ENCODE data around the gene MORN3. TPM values are rescaled to one million over a fixed set of nuclear protein-coding genes. Genes with fewer than 3 reads are reported as not detected.
"Not testable (repeated sequence)": the region's sequence is repeated elsewhere in the genome, so short reads cannot be mapped to it uniquely, and the experiment has no call there.

MORN3 gene
- total and polyA plus RNA-seq, 10 of the 15 experiments (the other 5 are each of a cell fraction or from before 2014, with no cell fraction given): 0.08 to 0.34 (median 0.17) TPM

GRCh38 chr12:121709478-121709961 lies 40.1 kb upstream of the MORN3 start (continued):
- TF ChIP-seq PAX5 (IDR thresholded peaks at IDR 0.05; ENCODE audit: borderline replicate concordance, low read depth, low read length): no peak
- no peak for TF ChIP-seq HCFC1 (IDR thresholded peaks at IDR 0.05; ENCODE audit: low read length)
- TF ChIP-seq TCF3 (IDR thresholded peaks at IDR 0.05; ENCODE audit: borderline replicate concordance, insufficient read depth, low read depth, low read length): no peak
- no peak for TF ChIP-seq RCOR1 (conservative IDR thresholded peaks at IDR 0.05; ENCODE audit: low read depth, low read length)
- no peak for TF ChIP-seq ZNF622 (IDR thresholded peaks at IDR 0.05)
- no peak for TF ChIP-seq JUNB (IDR thresholded peaks at IDR 0.05)
- no peak for TF ChIP-seq PBX3 (IDR thresholded peaks at IDR 0.05; ENCODE audit: insufficient replicate concordance, low read depth, low read length)
- no peak for TF ChIP-seq ZBTB4 (CRISPR knock-in tag; IDR thresholded peaks at IDR 0.05)

GRCh38 chr12:121709064-121709424 lies 39.6 kb upstream of the MORN3 start:
- BruUV-seq (replicated peaks); H3K9me3 ChIP-seq (replicated peaks; ENCODE audit: control insufficient read depth, insufficient read depth, low read length); FAIRE-seq; H3K36me3 ChIP-seq (ENCODE audit: control insufficient read depth in 2 of 2, insufficient read depth in 2 of 2, low read length in 1 of 2); H3K27ac ChIP-seq (ENCODE audit: control insufficient read depth, insufficient read depth); H2AFZ ChIP-seq (ENCODE audit: control insufficient read depth, low read depth, low read length); H3K4me2 ChIP-seq (ENCODE audit: control insufficient read depth, insufficient read depth); H3K9ac ChIP-seq (ENCODE audit: control insufficient read depth, insufficient read depth, low read length); SMC1A ChIA-PET (ENCODE audit: uncharacterized antibody, unreplicated experiment); RAD21 ChIA-PET (ENCODE audit: unreplicated experiment); H4K20me1 ChIP-seq (ENCODE audit: control insufficient read depth, insufficient read depth); intact Hi-C loops (cut with micrococcal nuclease; ENCODE audit: unreplicated experiment); in situ Hi-C loops (cut with MboI); CTCF ChIA-PET; DNase-seq (ENCODE audit: low read depth, low spot score); POLR2A ChIA-PET; ATAC-seq; H3K4me3 ChIP-seq; H3K27me3 ChIP-seq (replicated peaks in 1 of 2; ENCODE audit: control insufficient read depth in 2 of 2, insufficient read depth in 2 of 2, low read length in 1 of 2): not testable (repeated sequence)
- Histone ChIP-seq H3K4me1 (ENCODE audit: control insufficient read depth, insufficient read depth, low read length) (peaks cover 17% of the 10 kb centered on the region; the same call in 1 of the 2 replicates), H3K79me2 (ENCODE audit: control insufficient read depth, insufficient read depth, low read length) (peaks cover 14% of the 10 kb centered on the region)
- WGBS (ENCODE audit: insufficient coverage, insufficient replicate concordance, low lambda C conversion rate, missing lambda C conversion rate): 66% methylated on average over 8 of the region's 8 CpGs
- TF ChIP-seq FOXM1 (IDR thresholded peaks at IDR 0.05; ENCODE audit: low read depth, low read length) (0 out of 2 replicates have a peak, but pooled peaks have one; percentile 1), ETV6 (conservative IDR thresholded peaks at IDR 0.05 in 1 of 2, IDR thresholded peaks at IDR 0.05 in 1 of 2; ENCODE audit: borderline replicate concordance in 1 of 2, low read depth in 1 of 2) (peak in 1 of 2 experiments; percentile 69; a peak in 1 of 4 replicates)
